SK-N-SH treated with all-trans-retinoic acid at 6 μM for 48 hours (cell line): ENCODE data around the gene TMEM131.

Source experiments
- ARNTL ChIP-seq: fragments of 450-650 bp; formaldehyde crosslinking; IDR thresholded peaks from 2 replicates; pipeline ENCODE4 v1.5.0; 2020; ENCODE audit warnings: low read depth, mild to moderate bottlenecking, moderate library complexity, borderline replicate concordance
- BACH2 ChIP-seq: fragments of 250-450 bp; sonication (Bioruptor Pico); IDR thresholded peaks from 2 replicates; pipeline ENCODE4 v1.9.0; 2021; ENCODE audit warnings: mild to moderate bottlenecking, borderline replicate concordance
- ESRRG ChIP-seq: fragments of 250-450 bp; sonication (Bioruptor Pico); IDR thresholded peaks from 2 replicates; pipeline ENCODE4 v1.6.1; 2021; ENCODE audit warnings: mild to moderate bottlenecking
- PATZ1 ChIP-seq: fragments of 250-450 bp; sonication (Bioruptor Pico); IDR thresholded peaks from 2 replicates; pipeline ENCODE4 v1.8.0; 2020; ENCODE audit warnings: mild to moderate bottlenecking, moderate library complexity, borderline replicate concordance
- SNAI2 ChIP-seq: fragments of 250-450 bp; sonication (Bioruptor Pico); IDR thresholded peaks from 2 replicates; pipeline ENCODE4 v1.5.0; 2020; ENCODE audit warnings: mild to moderate bottlenecking, moderate library complexity
- TCF4 ChIP-seq: fragments of 250-450 bp; sonication (Bioruptor Pico); IDR thresholded peaks from 2 replicates; pipeline ENCODE4 v1.8.0; 2021; ENCODE audit warnings: mild to moderate bottlenecking, moderate library complexity, borderline replicate concordance
- ZFP3 ChIP-seq: fragments of 250-450 bp; sonication (Bioruptor Pico); IDR thresholded peaks from 2 replicates; pipeline ENCODE4 v1.5.0; 2020; ENCODE audit warnings: mild to moderate bottlenecking, moderate library complexity
- ZNF70 ChIP-seq: fragments of 450-650 bp; formaldehyde crosslinking; IDR thresholded peaks from 2 replicates; pipeline ENCODE4 v1.5.0; 2020; ENCODE audit warnings: mild to moderate bottlenecking, moderate library complexity

DNA sequence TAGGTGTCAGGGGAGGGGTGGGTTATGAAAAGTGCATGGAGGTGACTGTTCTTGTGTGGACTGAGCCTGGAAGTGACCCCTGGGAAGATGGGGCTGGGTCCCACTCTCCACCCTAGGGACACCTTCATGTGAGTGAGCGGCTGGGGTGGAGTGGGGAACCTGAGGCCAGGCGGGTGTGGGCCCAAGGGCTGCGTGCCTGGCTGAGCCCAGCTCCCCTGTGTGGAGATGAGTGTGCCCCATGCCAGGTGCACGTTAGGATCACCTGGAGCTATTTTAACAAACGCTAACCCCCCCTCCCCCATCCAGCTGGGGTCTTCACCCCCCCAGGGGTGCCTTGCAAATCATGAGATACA is 255.9 kb downstream of the TMEM131 start:
- TF ChIP-seq ZFP3, result no peak
- TF ChIP-seq ZNF70 (CRISPR knock-in tag), result no peak
- TF ChIP-seq SNAI2, result no peak
- TF ChIP-seq BACH2 (CRISPR knock-in tag), result no peak
- no peak for TF ChIP-seq ESRRG (CRISPR knock-in tag)
- no peak for TF ChIP-seq PATZ1 (CRISPR knock-in tag)
- no peak for TF ChIP-seq ARNTL (CRISPR knock-in tag)
- no peak for TF ChIP-seq TCF4 (CRISPR knock-in tag)
